ENCODE data around the gene LPAR2.

The LPAR2 gene

GRCh38 chr19:19653597-19654147 lies 25.7 kb upstream of the LPAR2 start:
- no peak for DNase-seq

GRCh38 chr19:19652482-19653295 lies 24.7 kb upstream of the LPAR2 start:
- no peak for DNase-seq

GRCh38 chr19:19651076-19651475 lies 23.1 kb upstream of the LPAR2 start:
- no peak for DNase-seq

- no peak for DNase-seq
Measured at GRCh38 chr19:19650331-19650730, 22.3 kb upstream of the LPAR2 start.

- no peak for DNase-seq
Measured at GRCh38 chr19:19649580-19649995, 21.6 kb upstream of the LPAR2 start.

GRCh38 chr19:19649155-19649554 lies 21.1 kb upstream of the LPAR2 start:
- DNase-seq: no peak

- DNase-seq: no peak
Measured at GRCh38 chr19:19647037-19647835, 19.2 kb upstream of the LPAR2 start.

GRCh38 chr19:19645233-19645870 lies 17.3 kb upstream of the LPAR2 start:
- DNase-seq: no peak

GRCh38 chr19:19644054-19644388 lies 16.0 kb upstream of the LPAR2 start:
- no peak for DNase-seq

GRCh38 chr19:19643158-19644053 lies 15.4 kb upstream of the LPAR2 start, which contains the start of gene GMIP:
TSS of gene GMIP (minus strand) at chr19:19643657. CDS start at chr19:19643529, 128 bp downstream.
- peak; percentile 75 to 89 (median 83) for DNase-seq

- peak in 1 of 5 donors; percentile 54 for DNase-seq
Measured at GRCh38 chr19:19642506-19643157, 14.6 kb upstream of the LPAR2 start.

GRCh38 chr19:19637523-19638251 lies 9.7 kb upstream of the LPAR2 start:
- DNase-seq: no peak

- no peak for DNase-seq
Measured at GRCh38 chr19:19637186-19637522, 9.1 kb upstream of the LPAR2 start.

- no peak for DNase-seq
Measured at GRCh38 chr19:19636573-19637185, 8.7 kb upstream of the LPAR2 start.

- no peak for DNase-seq
Measured at GRCh38 chr19:19635313-19635702, 7.3 kb upstream of the LPAR2 start.

GRCh38 chr19:19634516-19635312 lies 6.7 kb upstream of the LPAR2 start:
- DNase-seq: no peak

GRCh38 chr19:19633711-19634515 lies 5.9 kb upstream of the LPAR2 start:
- DNase-seq: no peak

- DNase-seq: no peak
Measured at GRCh38 chr19:19632661-19633060, 4.6 kb upstream of the LPAR2 start.

- DNase-seq: no peak
Measured at GRCh38 chr19:19631346-19631745, 3.3 kb upstream of the LPAR2 start.

All from T-helper 1 cell (primary cell).